ENCODE results near the gene MR1. TPM values are rescaled to one million over a fixed set of nuclear protein-coding genes. Genes with fewer than 3 reads are reported as not detected.

MR1 gene
- polyA plus RNA-seq, 1 of the 3 experiments (the other 2 are of a cell fraction) = 7.0 TPM

- Histone ChIP-seq H3K4me3 (ENCODE audit: low read depth in 2 of 2, low read length in 1 of 2) (no peak overlapping the region), H3K36me3 (replicated peaks in 1 of 2; ENCODE audit: control insufficient read depth in 1 of 2, insufficient read depth in 2 of 2, low read length in 1 of 2) (peaks cover 39 to 61% of the 10 kb centered on the region in 2 experiments), H2AFZ (ENCODE audit: low read depth) (no peak overlapping the region), H3K9me3 (no peaks in the 10 kb centered on the region), H3F3A (replicated peaks; ENCODE audit: insufficient read depth) (no peaks in the 10 kb centered on the region), H3K27ac (ENCODE audit: low read depth in 2 of 2, low read length in 1 of 2) (no peak overlapping the region), H3K9ac (no peak overlapping the region), H3K27me3 (ENCODE audit: insufficient read depth) (no peaks in the 10 kb centered on the region), H3K4me1 (ENCODE audit: control insufficient read depth in 1 of 2, insufficient read depth in 2 of 2, low read depth in 1 of 2, low read length in 1 of 2) (no peaks in the 10 kb centered on the region; a peak in 1 of 4 replicates), H3K9me2 (no peaks in the 10 kb centered on the region), H4K20me1 (ENCODE audit: insufficient read depth) (no peaks in the 10 kb centered on the region), H3K79me2 (ENCODE audit: insufficient read depth) (no peaks in the 10 kb centered on the region), H3K4me2 (no peak overlapping the region)
- TF ChIP-seq TEAD4 (IDR thresholded peaks at IDR 0.05; ENCODE audit: borderline replicate concordance, insufficient read depth) (no peak), YY1 (IDR thresholded peaks at IDR 0.05; ENCODE audit: low read depth) (no peak), ZBTB33 (IDR thresholded peaks at IDR 0.05; ENCODE audit: borderline replicate concordance, low read depth) (no peak)
- no peak for DNase-seq
- 97% methylated on average over 4 of the region's 4 CpGs for WGBS (ENCODE audit: low lambda C conversion rate)
- POLR2A ChIA-PET = no interaction called here
- CTCF ChIA-PET = interaction anchor here (5.6 kb wide), 1 partner anchor 144 kb away, joined by 23 read pairs; no protein-coding TSS in a partner anchor
These were observed 35.8 kb upstream of the MR1 start for GRCh38 chr1:180997843-180998504.

GRCh38 chr1:181001091-181001780 is 32.5 kb upstream of the MR1 start:
- H4K20me1 ChIP-seq (ENCODE audit: insufficient read depth) = no peaks in the 10 kb centered on the region
- H3K9ac ChIP-seq = no peak overlapping the region
- no peak overlapping the region for H3K27ac ChIP-seq (ENCODE audit: low read depth in 2 of 2, low read length in 1 of 2)
- no peaks in the 10 kb centered on the region for H3F3A ChIP-seq (replicated peaks; ENCODE audit: insufficient read depth)
- WGBS (ENCODE audit: low lambda C conversion rate) = 99% methylated on average over 7 of the region's 7 CpGs
- no peak for DNase-seq
- no peak overlapping the region for H3K4me2 ChIP-seq
- TF ChIP-seq FOXM1 (IDR thresholded peaks at IDR 0.05; ENCODE audit: low read depth) = no peak
- no peak for TF ChIP-seq MXI1 (IDR thresholded peaks at IDR 0.05; ENCODE audit: low read depth, low read length)
- no peak for TF ChIP-seq GATA2 (CRISPR knock-in tag; IDR thresholded peaks at IDR 0.05)
- no peak for TF ChIP-seq IRF3 (IDR thresholded peaks at IDR 0.05; ENCODE audit: low read depth, low read length)
- no peak for TF ChIP-seq CTCF (IDR thresholded peaks at IDR 0.05)
- no peak for TF ChIP-seq TAF1 (IDR thresholded peaks at IDR 0.05; ENCODE audit: borderline replicate concordance, low read depth, low read length)
- TF ChIP-seq MAX (IDR thresholded peaks at IDR 0.05; ENCODE audit: low read depth) = no peak
- TF ChIP-seq SMC3 (IDR thresholded peaks at IDR 0.05; ENCODE audit: low read depth, low read length) = no peak
- TF ChIP-seq RXRA (IDR thresholded peaks at IDR 0.05; ENCODE audit: borderline replicate concordance, low read depth) = no peak
- TF ChIP-seq FOXJ3 (CRISPR knock-in tag; IDR thresholded peaks at IDR 0.05) = no peak
- TF ChIP-seq YY1 (IDR thresholded peaks at IDR 0.05; ENCODE audit: low read depth) = no peak
- TF ChIP-seq RCOR1 (IDR thresholded peaks at IDR 0.05; ENCODE audit: low read length) = no peak
- no peak for TF ChIP-seq ZBTB33 (IDR thresholded peaks at IDR 0.05; ENCODE audit: borderline replicate concordance, low read depth)
- no peak for TF ChIP-seq GABPA (IDR thresholded peaks at IDR 0.05; ENCODE audit: low read depth)
- H3K36me3 ChIP-seq (replicated peaks in 1 of 2; ENCODE audit: control insufficient read depth in 1 of 2, insufficient read depth in 2 of 2, low read length in 1 of 2) = peaks cover 46 to 61% of the 10 kb centered on the region in 2 experiments
- H3K27me3 ChIP-seq (ENCODE audit: insufficient read depth) = no peaks in the 10 kb centered on the region
- no peaks in the 10 kb centered on the region for H3K9me2 ChIP-seq
- H2AFZ ChIP-seq (ENCODE audit: low read depth) = no peak overlapping the region
- ChIA-PET POLR2A (interaction anchor here (1.3 kb wide), 1 partner anchor 12 kb away, joined by 4 read pairs; no protein-coding TSS in a partner anchor), CTCF (interaction anchor here (1.2 to 5.6 kb wide), 2 partner anchors 119 to 141 kb away, joined by 4 to 23 read pairs; no protein-coding TSS in a partner anchor)
- H3K9me3 ChIP-seq = no peaks in the 10 kb centered on the region
- H3K4me1 ChIP-seq (ENCODE audit: control insufficient read depth in 1 of 2, insufficient read depth in 2 of 2, low read depth in 1 of 2, low read length in 1 of 2) = no peaks in the 10 kb centered on the region; a peak in 1 of 4 replicates
- H3K4me3 ChIP-seq (ENCODE audit: low read depth in 2 of 2, low read length in 1 of 2) = no peak overlapping the region
- H3K79me2 ChIP-seq (ENCODE audit: insufficient read depth) = peaks cover 2% of the 10 kb centered on the region; the same call in 1 of the 2 replicates

All from SK-N-SH (cell line).